Vagina (tissue), 2 donors: ENCODE results near the gene KRTAP12-4.

Source experiments
- CTCF ChIP-seq, 3 experiments: fragments of 450-650 bp in 2 of 3; fragments of 200-600 bp in 1 of 3; sonication (generic) in 1 of 3; IDR thresholded peaks; one replicate each; pipeline ENCODE4 v1.5.1; 2017 to 2019; ENCODE audit warnings: antibody characterized with exemption in 3 of 3, mild to moderate bottlenecking in 2 of 3, moderate library complexity in 2 of 3
- POLR2AphosphoS5 ChIP-seq, 2 donors: sonication (generic); formaldehyde crosslinking; IDR thresholded peaks; one replicate each; pipeline ENCODE4 v1.9.0; 2017; ENCODE audit warnings: antibody characterized with exemption in 2 of 2, mild to moderate bottlenecking in 2 of 2, low read depth in 1 of 2; ENCODE audit not compliant: insufficient read depth in 1 of 2

DNA sequence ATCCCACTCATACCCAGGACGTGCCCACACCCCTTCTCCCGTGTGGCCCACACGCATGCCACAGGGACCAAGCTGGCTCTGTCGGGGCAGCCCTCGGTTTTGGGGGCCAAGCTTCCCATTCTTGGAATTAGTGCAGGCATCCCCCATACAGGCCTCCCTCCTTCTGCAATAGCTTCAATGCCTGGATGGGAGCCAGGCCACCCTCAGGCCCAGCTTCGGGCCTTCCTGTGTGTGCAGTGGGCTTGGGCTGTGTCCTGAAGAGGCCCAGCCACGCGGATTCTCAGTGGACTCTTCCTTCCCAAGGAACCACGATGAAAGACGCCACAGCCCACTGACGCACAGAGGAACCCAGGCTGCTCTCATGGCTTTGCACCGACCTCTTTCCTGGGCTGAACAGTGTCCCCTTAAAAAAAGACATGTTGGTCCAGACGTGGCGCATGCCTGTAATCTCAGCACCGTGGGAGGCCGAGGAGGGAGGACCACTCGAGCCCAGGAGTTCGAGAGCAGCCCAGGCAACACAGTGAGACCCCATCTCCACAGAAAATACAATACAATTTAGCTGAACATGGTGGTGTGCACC, 4.8 kb downstream of the KRTAP12-4 start:
- TF ChIP-seq CTCF (IDR thresholded peaks at IDR 0.05) (no peak), POLR2AphosphoS5 (IDR thresholded peaks at IDR 0.05; ENCODE audit: insufficient read depth in 1 of 2, low read depth in 1 of 2) (no peak)
